GM12864 (cell line): Measurements from ENCODE around the gene DYDC1.

Experiments
- DNase-seq: peaks from one replicate; pipeline ENCODE4 v3.0.0-alpha.2; 2011; ENCODE audit warnings: low read depth
- H3K4me3 ChIP-seq: 2 replicates; pipeline ENCODE4 v1.5.1; 2011; ENCODE audit warnings: mild to moderate bottlenecking, low read depth, low read length, control low read depth
- TF ChIP-seq, protein P1 (sequence below): IDR thresholded peaks from 2 replicates; pipeline ENCODE4 v1.5.1; 2011; ENCODE audit warnings: low read depth, mild to moderate bottlenecking, moderate library complexity, low read length, control low read depth, inconsistent platforms; ENCODE audit errors: missing control alignments

Gene DYDC1

GRCh38 chr10:80323311-80323710 is 33.2 kb downstream of the DYDC1 start:
- TF ChIP-seq, protein P1, sequence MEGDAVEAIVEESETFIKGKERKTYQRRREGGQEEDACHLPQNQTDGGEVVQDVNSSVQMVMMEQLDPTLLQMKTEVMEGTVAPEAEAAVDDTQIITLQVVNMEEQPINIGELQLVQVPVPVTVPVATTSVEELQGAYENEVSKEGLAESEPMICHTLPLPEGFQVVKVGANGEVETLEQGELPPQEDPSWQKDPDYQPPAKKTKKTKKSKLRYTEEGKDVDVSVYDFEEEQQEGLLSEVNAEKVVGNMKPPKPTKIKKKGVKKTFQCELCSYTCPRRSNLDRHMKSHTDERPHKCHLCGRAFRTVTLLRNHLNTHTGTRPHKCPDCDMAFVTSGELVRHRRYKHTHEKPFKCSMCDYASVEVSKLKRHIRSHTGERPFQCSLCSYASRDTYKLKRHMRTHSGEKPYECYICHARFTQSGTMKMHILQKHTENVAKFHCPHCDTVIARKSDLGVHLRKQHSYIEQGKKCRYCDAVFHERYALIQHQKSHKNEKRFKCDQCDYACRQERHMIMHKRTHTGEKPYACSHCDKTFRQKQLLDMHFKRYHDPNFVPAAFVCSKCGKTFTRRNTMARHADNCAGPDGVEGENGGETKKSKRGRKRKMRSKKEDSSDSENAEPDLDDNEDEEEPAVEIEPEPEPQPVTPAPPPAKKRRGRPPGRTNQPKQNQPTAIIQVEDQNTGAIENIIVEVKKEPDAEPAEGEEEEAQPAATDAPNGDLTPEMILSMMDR, result no peak
- no peak for DNase-seq
- H3K4me3 ChIP-seq, result no peak overlapping the region

DNA sequence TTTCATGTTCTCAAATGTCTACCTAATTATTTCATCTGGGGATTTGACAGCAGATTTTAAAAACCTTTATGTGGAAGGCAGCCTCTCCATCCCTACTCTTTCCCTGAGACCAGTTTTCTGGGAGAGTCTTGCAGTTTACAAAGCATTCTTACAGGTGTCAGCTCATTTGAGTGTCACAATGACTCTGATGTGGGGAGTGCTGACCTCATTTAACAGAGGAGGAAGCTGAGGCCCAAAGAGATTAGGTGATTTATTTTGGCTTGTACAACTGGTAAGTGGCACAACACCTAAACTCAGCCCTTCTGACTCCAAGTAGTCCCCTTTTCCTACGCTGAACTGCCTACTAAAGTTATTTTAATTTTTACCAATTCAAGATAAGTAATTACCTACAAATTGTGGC is 33.8 kb downstream of the DYDC1 start:
- no peak overlapping the region for H3K4me3 ChIP-seq
- TF ChIP-seq, protein P1, result no peak
- no peak for DNase-seq

DNA sequence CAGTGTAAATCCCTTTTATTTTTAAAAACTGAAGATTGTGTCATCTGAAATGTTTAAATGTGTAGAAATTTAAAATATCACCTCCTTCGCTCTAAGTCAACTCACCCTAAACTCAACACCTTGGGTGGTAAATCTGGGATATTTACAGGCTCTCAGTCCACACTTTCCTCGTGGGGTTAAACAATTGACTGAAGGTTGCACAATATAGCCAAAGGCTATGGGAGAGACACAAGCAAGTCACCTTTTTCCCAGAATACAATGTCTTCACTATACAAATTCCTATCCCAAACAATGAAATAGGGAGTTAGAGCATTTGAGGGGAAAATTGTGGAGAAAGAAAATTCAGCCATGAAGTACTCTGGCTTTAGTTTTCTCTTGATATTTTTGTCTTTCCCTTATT is 34.4 kb downstream of the DYDC1 start:
- H3K4me3 ChIP-seq, result no peak overlapping the region
- no peak for DNase-seq
- TF ChIP-seq, protein P1, result no peak

- TF ChIP-seq, protein P1, result no peak
- DNase-seq, result no peak
- no peak overlapping the region for H3K4me3 ChIP-seq
These were observed 35.4 kb downstream of the DYDC1 start for GRCh38 chr10:80321183-80321582.

GRCh38 chr10:80320377-80320776 is 36.2 kb downstream of the DYDC1 start:
- TF ChIP-seq, protein P1, result no peak
- H3K4me3 ChIP-seq, result no peak overlapping the region
- DNase-seq, result no peak

DNA sequence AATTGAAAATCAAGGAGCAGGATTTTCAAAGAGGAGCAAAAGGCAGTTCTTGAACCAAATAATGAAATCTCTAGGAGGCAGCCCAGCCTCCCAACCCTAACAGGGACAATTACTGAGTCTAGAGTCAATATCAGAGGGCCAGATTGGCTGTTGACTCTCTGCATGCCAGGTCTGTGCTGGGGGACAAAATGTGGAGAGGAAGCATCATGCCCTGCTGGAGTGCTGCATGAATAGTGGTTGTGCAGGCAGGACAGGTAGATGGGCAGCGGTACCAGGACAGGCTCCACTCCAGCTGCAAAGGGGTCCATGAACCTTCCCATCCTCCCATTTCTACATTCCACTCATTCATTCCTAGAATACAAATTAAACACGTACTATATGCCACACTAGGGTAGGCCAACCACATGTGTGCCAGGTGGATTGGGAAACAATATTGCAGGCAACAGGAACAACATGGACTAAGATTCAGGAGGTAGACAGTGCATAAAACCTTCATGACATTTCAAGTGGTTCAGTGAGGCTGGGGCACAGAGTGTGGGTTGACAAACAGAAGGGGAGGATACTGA is 36.7 kb downstream of the DYDC1 start:
- TF ChIP-seq, protein P1, result no peak
- no peak overlapping the region for H3K4me3 ChIP-seq
- no peak for DNase-seq

DNA sequence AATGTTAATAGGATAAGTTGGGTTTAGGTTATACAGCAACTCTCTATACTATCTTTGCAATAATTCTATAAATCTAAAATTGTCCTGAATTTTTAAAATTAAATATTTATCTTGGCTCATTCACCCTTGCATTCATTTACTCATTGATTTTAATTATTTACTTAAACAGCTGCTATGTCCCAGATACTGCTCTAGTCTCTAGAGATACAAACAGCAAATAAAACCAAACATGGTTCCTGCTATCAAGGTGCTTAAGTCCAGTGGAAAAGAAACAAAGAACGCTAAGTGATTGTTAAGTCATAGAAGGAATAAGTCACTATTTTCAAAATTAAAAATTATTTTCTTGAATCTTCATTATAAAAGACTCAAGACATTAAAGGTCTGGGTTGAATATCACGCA is 37.2 kb downstream of the DYDC1 start:
- TF ChIP-seq, protein P1, result no peak
- no peak for DNase-seq
- H3K4me3 ChIP-seq, result no peak overlapping the region
